K562 (cell line): ENCODE data around the gene ZNF679. TPM values are rescaled to one million over a fixed set of nuclear protein-coding genes. Genes with fewer than 3 reads are reported as not detected.
A peak's percentile ranks its signal among the peaks of the same experiment; 100 is the strongest.

Experiments
- ERF ChIP-seq: fragments of 450-650 bp; formaldehyde crosslinking; IDR thresholded peaks from 2 replicates; pipeline ENCODE4 v1.4.0; 2020; ENCODE audit warnings: mild to moderate bottlenecking, mixed read lengths
- KLF1 ChIP-seq: fragments of 450-650 bp; IDR thresholded peaks from 2 replicates; pipeline ENCODE4 v1.6.1; 2016; ENCODE audit warnings: missing genetic modification characterization, missing compliant biosample characterization
- NFYB ChIP-seq: IDR thresholded peaks from 2 replicates; pipeline ENCODE4 v1.6.1; 2011; ENCODE audit warnings: mild to moderate bottlenecking, moderate library complexity; ENCODE audit not compliant: insufficient read length; ENCODE audit errors: extremely low read depth
- PHTF2 ChIP-seq: fragments of 250-450 bp; sonication (Bioruptor Pico); IDR thresholded peaks from 2 replicates; pipeline ENCODE4 v1.5.0; 2021; ENCODE audit warnings: mild to moderate bottlenecking
- PTRF ChIP-seq: fragments of 450-650 bp; IDR thresholded peaks from 2 replicates; pipeline ENCODE4 v1.6.1; 2016; ENCODE audit warnings: mild to moderate bottlenecking, missing genetic modification characterization, missing compliant biosample characterization
- RFX1 ChIP-seq: fragments of 450-650 bp; IDR thresholded peaks from 2 replicates; pipeline ENCODE4 v1.6.1; 2016; ENCODE audit warnings: mild to moderate bottlenecking, moderate library complexity
- SMC3 ChIP-seq: conservative IDR thresholded peaks from 2 replicates; pipeline ENCODE4 v1.6.1; 2011; ENCODE audit warnings: low read depth, low read length, improper control_type of control experiment; ENCODE audit not compliant: insufficient read depth
- TCFL5 ChIP-seq: fragments of 250-450 bp; sonication (Bioruptor Pico); conservative IDR thresholded peaks from 2 replicates; pipeline ENCODE4 v1.6.1; 2021; ENCODE audit warnings: mild to moderate bottlenecking, moderate library complexity, matching md5 sums
- XRCC3 ChIP-seq: fragments of 450-650 bp; IDR thresholded peaks from 2 replicates; pipeline ENCODE4 v1.6.1; 2017; ENCODE audit warnings: mild to moderate bottlenecking, moderate library complexity
- ZSCAN29 ChIP-seq: fragments of 450-650 bp; IDR thresholded peaks from 2 replicates; pipeline ENCODE4 v1.6.1; 2017
- polyA plus RNA-seq, 8 experiments: library from polyadenylated mRNA; depleted of rRNA in 4 of 8; stranded (reverse) in 5 of 8; unstranded in 3 of 8; fragments of >200 nt; fragmentation: Nextera tagmentation in 2 of 8; fragmentation: Illumina TruSeq in 1 of 8; extraction: Ambion mirVana in 2 of 8; extraction: Trizol in 1 of 8; gene quantifications; 2 replicates each; pipeline versions ENCODE4 v1.2.1 to v1.2.3, GENCODE V29; 2011 to 2014; ENCODE audit warnings: inconsistent platforms in 1 of 8, missing spikeins in 1 of 8
- total RNA-seq, 7 experiments: library from RNA; depleted of rRNA in 6 of 7; stranded (reverse); fragments of >200 nt in 6 of 7; fragmentation: Illumina TruSeq in 2 of 7; extraction: Trizol in 2 of 7; gene quantifications; 2 replicates each; pipeline versions ENCODE4 v1.2.1 to v1.2.3, GENCODE V29; 2011 to 2021; ENCODE audit warnings: low replicate concordance in 1 of 7
- TF ChIP-seq, protein P1 (sequence below), 2 experiments: fragments of 450-650 bp; formaldehyde crosslinking in 1 of 2; IDR thresholded peaks; 2 replicates each; pipeline versions ENCODE4 v1.4.0 to v1.6.1; 2014 to 2020; ENCODE audit warnings: mild to moderate bottlenecking in 2 of 2, borderline replicate concordance in 1 of 2, low read depth in 1 of 2
- TF ChIP-seq, protein P2 (sequence below): sonication (generic); formaldehyde crosslinking; IDR thresholded peaks from 2 replicates; pipeline ENCODE4 v1.8.0; 2022; ENCODE audit warnings: mild to moderate bottlenecking, missing genetic modification reagents, borderline replicate concordance

Gene ZNF679
- total and polyA plus RNA-seq, 9 of the 15 experiments (the other 6 are each of a cell fraction or from before 2014, with no cell fraction given): not detected

DNA sequence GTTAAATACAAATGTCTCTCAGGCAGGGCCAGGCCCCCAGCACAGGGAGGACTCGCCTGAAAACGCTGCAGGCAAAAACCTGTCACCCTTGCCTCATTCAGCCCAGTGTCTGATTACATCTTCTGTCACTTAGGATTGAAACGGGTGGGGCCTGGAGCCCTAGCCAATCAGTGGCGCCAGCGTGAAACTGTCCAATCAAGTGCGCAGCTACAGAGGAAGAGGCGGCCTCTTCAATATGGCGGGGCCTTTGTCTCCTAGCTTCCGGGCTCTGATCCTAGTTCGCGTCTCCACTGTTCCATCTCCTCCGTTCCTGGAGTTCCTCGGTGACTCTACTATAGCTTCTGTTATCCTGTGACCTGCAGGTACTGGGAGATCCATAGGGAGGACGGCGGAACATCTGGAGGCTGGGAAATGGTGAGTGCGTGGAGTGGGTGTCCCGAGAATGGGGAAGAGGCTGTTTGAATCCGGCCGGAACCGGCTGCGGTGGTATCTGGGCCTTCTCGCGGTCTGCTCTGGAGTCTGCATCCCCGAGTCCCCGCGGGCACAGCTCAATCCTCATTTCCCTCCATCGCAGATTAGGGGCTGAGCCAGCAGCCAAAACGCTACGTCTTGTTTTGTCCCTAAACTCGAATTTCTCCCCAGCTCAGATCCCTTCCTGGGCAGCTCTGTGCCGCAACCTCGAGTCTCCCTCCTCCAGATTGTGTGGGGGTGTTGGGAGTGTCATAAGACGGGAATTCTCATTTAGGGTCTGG is 85.6 kb downstream of the ZNF679 start, which contains the start of gene ZNF736 (continued):
- TF ChIP-seq, protein P1, sequence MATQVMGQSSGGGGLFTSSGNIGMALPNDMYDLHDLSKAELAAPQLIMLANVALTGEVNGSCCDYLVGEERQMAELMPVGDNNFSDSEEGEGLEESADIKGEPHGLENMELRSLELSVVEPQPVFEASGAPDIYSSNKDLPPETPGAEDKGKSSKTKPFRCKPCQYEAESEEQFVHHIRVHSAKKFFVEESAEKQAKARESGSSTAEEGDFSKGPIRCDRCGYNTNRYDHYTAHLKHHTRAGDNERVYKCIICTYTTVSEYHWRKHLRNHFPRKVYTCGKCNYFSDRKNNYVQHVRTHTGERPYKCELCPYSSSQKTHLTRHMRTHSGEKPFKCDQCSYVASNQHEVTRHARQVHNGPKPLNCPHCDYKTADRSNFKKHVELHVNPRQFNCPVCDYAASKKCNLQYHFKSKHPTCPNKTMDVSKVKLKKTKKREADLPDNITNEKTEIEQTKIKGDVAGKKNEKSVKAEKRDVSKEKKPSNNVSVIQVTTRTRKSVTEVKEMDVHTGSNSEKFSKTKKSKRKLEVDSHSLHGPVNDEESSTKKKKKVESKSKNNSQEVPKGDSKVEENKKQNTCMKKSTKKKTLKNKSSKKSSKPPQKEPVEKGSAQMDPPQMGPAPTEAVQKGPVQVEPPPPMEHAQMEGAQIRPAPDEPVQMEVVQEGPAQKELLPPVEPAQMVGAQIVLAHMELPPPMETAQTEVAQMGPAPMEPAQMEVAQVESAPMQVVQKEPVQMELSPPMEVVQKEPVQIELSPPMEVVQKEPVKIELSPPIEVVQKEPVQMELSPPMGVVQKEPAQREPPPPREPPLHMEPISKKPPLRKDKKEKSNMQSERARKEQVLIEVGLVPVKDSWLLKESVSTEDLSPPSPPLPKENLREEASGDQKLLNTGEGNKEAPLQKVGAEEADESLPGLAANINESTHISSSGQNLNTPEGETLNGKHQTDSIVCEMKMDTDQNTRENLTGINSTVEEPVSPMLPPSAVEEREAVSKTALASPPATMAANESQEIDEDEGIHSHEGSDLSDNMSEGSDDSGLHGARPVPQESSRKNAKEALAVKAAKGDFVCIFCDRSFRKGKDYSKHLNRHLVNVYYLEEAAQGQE (IDR thresholded peaks at IDR 0.05; ENCODE audit: borderline replicate concordance): peak; percentile 88
- TF ChIP-seq, protein P1 (CRISPR knock-in tag; IDR thresholded peaks at IDR 0.05; ENCODE audit: low read depth): no peak
- TF ChIP-seq SMC3 (no peak), NFYB (peak; percentile 92), PHTF2 (CRISPR knock-in tag) (no peak), TCFL5 (CRISPR knock-in tag) (no peak), KLF1 (tag) (no peak), ZSCAN29 (peak; percentile 58; the same call in 1 of the 2 replicates), RFX1 (no peak), XRCC3 (no peak), PTRF (tag) (no peak), ERF (CRISPR knock-in tag) (no peak)
- TF ChIP-seq, protein P2, sequence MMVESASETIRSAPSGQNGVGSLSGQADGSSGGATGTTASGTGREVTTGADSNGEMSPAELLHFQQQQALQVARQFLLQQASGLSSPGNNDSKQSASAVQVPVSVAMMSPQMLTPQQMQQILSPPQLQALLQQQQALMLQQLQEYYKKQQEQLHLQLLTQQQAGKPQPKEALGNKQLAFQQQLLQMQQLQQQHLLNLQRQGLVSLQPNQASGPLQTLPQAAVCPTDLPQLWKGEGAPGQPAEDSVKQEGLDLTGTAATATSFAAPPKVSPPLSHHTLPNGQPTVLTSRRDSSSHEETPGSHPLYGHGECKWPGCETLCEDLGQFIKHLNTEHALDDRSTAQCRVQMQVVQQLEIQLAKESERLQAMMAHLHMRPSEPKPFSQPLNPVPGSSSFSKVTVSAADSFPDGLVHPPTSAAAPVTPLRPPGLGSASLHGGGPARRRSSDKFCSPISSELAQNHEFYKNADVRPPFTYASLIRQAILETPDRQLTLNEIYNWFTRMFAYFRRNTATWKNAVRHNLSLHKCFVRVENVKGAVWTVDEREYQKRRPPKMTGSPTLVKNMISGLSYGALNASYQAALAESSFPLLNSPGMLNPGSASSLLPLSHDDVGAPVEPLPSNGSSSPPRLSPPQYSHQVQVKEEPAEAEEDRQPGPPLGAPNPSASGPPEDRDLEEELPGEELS (CRISPR knock-in tag): 0 out of 2 replicates have a peak, but pooled peaks have one; percentile 61
